Stimulated activated CD8-positive, alpha-beta memory T cell treated with anti-CD3 and anti-CD28 coated beads, Interleukin-7, amount 100 ng/mL, for 4 hours (primary cell): ENCODE data around the gene ZFHX3.
A peak's percentile ranks its signal among the peaks of the same experiment; 100 is the strongest.

Experiments used
- DNase-seq, 2 donors: peaks; one replicate each; pipeline ENCODE4 v3.0.0-alpha.2; 2020; ENCODE audit warnings: low read depth in 2 of 2

The ZFHX3 gene

DNA sequence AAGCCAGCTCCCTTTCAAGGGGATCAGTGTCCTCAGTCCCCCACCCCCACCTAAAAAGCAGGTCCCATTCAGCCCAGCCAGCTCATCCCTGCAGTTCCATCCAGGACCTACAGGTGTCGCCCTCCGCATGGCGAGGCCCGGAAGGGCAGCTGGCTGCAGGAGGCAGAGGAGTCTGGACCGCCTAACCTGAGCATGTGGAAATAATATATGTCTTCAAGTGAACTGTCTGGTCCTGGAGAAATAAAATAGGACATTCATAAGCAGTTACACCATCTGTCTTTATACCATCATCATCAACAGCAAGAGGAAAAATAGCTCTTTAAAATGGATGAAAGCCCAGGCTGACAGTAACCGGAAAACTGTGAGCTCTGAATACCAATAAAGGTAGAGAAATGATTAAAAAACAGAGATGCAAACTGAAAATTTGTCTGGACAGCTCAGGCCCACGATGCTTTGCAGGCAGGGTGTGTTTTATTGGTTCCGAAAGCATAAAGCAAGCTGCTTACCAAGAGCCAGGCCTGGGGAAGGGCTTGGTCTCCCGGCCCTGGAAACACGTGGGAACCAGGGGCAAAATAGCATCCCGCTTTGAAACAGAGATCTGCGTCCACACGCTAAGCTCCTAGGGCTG is 215.2 kb downstream of the ZFHX3 start:
- peak; percentile 25 to 29 for DNase-seq

DNA sequence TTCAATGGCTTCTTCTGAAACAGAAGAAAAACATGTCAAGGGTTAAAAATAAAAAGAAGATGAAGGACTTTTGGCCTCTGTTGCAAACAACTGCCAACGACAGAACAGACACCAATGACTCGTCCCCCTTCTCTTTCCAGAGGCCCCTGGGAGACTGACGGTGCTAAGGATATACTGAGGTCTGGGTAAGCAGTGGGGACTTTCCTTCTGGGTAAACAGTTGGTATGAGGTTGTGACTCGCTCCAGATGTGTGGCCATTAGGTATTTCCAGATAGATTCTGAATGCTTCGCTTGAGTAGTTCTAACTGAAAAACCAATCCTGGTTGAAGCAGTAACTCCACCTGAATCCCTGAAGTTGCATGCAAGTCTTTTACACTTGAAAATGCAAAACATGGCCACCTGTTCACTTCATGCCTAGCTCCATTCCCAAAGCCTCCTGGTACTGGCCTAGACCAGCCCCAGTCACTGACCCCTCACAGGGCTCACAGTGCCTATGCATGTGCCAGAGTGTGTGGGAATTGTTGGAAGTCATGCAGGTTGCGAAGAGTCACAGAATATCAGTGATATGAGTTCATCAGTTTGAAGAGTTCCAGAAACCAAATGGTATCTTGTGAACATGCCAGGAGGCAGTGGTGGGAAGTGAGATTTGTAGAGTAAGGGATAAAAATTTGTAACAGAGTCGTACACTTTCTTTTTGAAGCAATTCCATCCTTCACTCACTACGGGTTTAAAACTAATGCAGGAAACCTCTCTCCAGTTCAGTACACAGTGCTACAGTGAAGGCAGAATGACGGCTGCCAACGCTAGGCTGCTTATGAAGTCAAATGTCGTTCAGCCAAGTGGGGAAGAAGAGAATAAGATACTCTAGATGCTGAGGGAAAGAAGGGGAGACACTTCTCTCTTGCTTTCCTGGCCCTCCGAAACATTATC is 217.8 kb downstream of the ZFHX3 start:
- no peak for DNase-seq

DNA sequence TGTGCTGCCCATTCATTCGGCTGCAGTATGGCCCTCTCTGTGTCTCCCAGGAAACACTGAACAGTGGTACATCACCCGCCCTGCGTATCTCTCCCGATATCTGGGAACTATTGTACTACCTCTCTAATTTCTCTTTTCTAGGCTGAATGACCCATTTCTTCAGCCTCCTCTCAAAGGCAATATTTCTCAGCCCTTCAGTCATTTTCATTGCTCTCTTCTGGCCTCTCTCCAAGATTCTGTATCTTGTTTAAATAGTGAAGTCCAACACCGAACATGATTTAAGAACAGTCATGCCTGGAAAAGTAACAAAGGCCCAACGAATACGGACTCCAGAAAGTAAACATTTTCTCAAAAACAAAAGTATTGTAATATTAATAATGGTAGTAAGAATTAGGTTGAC is 220.1 kb downstream of the ZFHX3 start:
- no peak for DNase-seq

DNA sequence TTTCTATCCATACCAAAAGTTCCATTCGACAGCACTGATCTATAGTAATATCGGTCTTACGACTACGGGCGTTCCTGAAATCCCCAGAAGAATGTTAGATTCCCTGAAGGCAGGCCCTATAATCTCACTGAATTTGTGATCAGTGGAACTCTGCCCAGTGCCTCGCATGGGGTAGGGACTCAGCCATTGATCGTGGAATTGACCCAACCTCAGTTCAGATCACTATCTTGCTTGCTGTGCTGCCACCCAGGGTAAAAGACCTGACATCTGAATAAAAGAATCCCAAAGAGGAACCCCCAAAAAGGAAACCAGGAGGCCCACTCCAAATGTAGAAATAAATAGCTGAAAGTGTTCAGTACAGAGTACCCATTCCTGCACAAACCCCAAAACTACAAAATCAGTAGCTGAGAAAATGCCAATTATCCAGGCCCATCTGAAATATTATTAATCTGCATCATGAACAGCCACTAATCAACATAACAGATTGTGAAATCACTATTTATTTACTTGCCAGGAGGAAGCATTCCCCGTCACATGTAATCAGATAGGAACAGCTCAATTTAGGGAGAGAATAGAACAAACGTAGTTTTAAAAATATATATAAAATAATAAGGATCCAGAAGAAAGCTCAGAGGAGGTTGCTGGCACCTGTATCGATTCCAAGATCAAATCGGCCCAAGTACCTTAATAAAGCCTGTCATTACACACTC is 221.9 kb downstream of the ZFHX3 start:
- DNase-seq: no peak

DNA sequence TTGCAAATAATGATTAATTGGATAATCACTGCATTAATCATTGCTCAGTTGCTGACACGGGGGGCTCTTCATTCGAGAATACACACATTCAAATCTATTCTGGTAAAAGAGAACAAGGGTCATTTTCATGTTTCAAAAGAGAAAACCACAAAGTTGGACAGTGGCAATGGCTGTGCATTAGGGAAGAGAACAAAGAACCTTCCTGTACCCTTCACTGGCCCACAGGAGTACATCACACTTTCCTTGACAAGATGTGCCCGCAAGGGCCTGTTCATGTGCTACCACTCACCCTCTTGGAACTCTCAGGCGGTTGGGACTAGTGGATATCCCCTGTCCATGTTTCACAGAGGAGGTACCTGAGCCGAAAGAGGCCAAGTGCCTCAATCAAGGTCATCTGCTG is 223.2 kb downstream of the ZFHX3 start:
- no peak for DNase-seq

DNA sequence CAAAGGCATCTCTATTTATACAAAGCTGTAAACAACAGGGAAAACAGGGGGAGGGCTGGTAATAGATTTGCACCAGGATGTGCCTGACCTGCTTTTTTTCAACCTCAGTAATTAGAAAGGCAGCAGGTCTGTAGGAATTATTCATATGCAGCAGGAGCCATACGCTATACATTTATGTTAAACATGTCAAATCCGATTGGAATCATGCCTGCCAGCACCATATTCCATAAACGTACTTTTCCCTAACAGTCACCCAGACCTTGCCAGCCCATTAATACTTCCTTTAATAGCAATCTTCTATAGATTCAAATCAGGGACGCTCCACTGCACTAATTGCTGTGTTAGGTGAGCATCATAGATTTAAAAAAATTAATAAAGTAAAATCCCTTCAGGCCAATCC is 223.9 kb downstream of the ZFHX3 start:
- no peak for DNase-seq

DNA sequence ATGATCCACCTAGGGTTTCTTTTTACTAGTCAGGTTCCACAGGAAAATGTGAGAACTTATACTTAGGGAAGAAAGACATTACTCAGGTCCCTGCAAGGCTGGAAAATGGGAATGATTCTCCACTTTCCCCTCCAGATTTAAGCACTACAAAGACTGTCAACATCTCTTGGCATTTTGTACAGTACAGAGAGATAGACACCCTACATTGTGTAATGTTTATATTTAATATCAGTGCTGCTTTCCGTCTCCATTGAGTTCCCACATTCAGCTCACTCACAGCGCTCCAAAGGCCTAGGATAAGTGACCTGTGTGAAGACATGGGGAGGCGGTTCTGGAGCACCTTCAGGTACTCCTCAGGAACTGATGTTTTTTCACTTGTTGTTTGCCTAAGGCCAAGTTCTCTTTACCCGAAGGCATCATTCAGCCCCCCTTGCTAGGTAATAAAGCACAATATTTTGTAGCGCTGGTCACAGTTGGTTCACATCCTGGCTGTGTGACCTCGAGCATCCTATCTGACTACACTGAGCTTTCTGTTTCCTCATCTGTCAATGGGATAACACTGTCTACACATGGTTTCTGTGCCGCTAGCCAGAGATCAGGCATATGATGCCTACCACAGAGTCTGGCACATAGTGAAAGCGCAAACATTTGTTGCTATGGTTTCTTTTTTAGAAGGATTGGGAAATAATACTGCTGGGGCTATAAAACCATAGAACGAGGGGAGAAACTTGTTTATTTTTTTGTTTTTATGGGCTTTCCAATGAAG is 226.6 kb downstream of the ZFHX3 start:
- DNase-seq: no peak

DNA sequence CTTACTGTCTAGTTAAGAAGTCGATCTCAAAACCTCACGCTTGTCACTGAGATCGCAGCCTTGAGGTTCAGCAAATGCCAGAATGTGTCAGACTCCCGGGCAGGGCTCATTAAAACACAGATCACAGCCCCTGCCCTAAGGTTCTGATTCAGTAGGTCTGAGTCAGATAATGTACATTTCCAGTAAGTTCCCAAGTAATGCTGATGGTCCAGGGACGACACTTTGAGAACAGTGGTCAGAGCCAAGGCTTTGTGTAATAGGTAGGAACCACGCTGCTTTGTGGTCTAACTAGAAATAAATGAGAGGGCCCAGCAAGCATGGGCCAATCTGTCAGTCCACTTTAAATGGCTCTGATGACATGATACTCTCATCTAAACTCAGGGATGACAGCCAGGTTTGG is 228.6 kb downstream of the ZFHX3 start:
- DNase-seq: no peak

DNA sequence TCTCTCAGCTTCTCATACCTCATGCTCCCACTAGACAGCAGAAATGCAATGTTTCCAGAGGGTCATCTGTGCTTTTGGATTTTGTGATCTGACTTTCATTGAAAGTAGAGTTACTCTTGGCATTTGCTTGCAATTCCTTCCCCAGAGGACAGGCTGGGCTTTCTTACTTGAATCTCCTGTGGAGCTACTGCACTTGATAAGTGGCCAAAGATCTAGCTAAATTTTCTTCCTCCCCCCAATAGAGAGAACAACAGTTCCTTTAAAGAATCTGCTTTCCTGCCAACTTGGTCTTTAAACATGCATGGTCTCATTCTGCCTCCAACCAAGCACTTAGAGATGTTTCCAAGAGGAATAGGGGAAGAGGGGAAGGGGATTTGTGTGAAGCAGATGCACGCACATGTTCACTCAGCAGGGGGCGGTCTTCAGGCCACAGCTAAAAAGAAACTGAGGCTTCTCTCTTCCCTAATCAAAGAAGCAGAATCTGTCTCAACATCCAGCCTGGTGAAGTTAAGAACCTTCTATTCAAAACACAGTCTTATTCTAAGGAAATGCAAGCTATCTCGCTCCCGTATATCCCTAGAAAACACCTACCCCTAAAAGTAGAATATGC is 229.6 kb downstream of the ZFHX3 start:
- no peak for DNase-seq

DNA sequence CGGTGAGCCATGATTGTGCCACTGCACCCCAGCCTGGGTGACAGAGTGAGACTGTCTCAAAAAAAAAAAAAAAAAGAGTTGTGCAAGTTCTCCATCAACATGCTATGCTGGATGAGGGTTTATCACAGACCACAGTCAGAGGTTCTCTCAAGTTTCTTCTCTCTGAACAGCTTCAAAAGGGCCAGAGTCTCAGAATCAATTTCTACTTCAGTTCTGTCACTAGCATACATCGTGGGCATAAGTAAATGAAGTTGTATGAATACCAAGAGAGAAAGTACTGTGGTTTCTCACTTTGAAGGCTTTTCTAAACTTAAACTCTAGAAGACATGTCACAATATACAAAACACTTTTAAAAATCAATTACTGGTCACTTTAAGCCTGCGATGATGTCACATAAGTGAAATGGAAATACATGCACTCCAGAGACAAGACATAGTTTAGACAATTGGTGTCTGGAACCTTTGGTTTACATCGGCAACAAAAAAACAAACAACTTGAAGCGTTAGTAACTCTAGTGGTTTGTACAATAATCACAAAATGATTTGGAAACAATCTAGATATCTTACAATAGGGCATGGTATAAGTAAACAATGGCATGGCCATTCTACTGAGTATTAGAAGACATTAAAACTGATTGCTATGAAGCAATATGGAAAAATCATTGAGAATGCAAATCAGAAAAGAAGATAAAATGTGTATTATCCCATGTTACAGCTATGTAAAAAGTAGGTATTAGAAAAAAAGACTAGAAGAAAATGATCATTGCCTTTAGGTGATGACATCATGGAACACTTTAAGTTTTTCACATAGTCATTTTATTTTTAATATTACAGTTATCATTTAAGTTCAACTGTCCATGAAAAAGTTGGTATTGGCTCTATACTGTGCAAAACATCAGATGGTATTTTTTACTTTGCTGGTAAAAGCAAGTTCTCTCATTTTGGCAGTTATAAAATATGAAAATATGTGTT is 232.3 kb downstream of the ZFHX3 start:
- no peak for DNase-seq

DNA sequence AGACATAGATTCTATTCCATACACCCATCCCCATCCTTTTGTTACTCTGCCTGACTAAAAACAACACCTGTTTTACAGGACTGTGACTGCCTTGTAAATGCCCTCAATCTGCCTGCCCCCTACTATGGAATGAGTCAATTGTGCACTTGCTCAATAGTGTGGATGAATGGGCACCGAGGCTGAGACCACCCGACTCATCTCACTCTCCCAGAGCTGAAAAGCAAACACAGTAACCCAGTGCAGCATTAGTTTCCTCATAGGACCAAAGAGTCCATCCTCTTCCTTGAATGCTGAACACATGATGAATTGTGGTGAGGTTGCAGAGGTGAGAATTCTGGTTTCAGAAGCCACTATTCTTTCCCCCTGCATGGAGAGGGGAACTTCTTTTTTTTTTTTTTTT is 233.7 kb downstream of the ZFHX3 start:
- DNase-seq: no peak

DNA sequence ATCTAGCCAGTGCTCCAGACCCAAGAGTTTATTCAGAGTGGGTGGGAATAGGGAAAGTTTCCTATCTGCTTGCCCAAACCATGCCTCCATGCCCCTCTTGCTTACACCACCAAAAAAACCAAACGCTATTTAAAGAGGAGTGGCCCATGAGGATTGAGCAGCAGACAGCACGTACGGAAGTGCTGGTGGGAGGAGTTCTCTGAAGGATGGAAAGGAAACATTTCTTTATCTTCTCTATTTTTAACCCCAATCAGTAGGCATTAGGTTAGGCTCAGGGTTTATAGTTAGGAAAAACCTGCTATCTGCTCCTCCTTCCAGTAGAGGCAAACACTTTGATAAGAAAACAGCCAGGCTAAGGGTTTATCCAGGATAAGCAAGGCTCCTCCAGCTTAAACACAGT is 235.3 kb downstream of the ZFHX3 start:
- DNase-seq: no peak

DNA sequence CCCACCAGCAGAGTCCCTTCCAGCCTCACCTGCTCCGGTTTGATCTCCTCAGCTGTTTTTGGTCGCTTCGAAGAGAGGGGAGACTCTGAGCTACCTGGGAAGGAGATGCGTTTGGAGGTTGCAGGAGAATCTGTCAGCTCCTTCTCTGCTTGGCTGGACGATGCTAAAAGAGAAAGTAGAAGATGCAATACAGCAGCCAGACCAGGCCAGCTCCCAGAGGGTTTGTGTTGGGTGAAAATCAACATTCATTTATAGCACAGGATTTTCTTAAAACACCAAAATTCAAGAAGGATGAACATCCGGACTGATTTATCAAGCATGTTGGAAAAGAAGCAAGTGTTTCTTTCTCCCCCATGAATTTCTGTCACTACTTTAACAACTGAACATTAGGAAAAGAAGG is 236.1 kb downstream of the ZFHX3 start:
- no peak for DNase-seq

DNA sequence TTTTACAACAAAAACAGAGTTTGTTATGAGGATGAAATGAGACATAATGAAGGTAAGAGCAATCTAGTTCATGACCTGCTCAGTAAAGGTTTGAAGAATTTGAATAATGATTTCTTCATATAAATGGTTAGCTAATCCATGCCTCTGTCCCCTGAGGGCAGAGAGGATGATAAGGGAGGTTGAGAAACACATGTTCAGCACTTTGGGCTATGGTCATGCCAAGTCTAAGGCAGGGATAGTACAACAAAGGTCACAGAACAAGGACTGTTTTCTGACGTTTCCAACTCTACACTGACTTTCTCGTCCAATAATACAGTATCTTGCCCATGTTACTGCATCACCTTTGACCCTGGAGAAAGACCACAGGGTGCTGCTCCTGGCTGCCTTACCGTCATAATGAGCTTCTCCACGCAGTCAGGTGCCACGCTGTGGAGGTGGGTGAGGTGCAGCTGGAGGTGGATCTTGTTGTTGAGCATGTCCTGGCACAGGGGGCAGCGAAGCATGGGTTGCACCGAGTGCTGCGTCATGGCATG is 236.7 kb downstream of the ZFHX3 start:
- DNase-seq: no peak

DNA sequence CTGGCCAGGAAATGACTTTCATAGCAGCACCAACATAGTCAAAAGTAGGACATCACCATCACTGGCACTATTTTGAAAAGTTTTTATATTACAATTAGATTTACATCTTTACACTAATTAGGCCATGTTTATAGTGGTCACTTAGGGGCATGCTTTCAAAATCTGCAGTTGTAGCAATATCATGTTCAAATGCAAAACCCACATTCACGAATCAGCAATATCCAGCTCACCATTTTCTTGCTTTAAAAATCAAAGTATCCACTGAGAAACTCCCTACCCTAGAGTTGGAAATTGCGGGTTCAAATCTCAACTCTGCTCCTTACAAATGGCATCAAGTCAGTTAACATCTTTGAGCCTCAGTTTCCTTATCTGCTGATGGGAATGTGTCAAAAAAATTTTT is 237.4 kb downstream of the ZFHX3 start:
- DNase-seq: no peak

DNA sequence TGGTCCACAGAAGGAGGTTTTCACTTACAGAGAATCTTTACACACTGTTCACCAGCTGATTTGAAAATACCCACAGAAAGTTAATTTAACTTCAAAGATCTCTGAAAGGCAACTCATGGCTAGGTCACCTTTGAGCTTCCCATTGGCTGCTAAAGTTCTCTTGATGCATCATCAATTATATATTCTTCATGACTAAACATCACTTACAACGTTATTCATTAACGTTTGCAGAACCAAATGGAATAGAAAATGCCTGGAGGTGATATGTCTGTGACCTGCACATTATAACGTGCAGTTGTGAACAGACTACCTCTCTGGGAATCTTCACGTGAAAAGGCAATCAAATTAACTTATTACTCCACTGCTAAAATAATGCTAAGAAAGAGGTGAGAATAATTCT is 238.5 kb downstream of the ZFHX3 start:
- no peak for DNase-seq

DNA sequence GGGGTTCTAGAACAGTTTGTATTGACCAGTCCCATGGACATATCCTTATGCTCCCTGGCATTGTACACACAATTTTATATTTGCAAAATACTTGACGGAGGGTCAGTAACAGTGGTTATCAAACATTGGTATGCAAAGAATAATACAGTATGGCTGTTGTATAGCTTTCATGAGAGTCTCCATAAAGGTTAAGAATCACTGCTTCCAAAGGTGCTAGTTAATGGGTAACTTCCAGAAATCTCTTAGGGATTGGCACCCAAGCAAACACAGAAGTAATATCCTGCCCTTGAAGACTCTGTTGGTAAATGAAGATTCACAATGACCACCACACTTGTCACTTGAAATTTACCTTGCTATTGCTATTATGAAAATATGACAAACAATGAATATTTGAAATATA is 239.2 kb downstream of the ZFHX3 start:
- DNase-seq: no peak

DNA sequence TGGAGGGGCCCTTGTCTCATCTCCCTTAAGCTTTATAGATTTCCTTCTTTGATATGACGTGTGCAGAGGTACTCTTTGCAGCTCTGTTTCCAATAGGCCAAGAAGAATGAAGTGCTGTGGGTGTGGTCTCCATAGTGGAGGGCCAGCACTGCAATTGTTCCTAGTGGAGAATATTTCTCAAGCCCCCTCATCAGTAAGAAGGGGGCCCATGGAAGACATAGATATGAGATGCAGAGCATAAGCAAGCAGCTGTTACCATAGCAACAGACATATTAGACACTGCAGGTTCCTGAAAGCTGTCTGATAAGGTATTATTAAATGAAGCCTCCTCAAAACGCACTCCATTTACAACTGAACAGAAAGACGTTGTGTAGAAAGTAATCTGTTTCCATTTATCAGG is 240.7 kb downstream of the ZFHX3 start:
- DNase-seq: no peak

DNA sequence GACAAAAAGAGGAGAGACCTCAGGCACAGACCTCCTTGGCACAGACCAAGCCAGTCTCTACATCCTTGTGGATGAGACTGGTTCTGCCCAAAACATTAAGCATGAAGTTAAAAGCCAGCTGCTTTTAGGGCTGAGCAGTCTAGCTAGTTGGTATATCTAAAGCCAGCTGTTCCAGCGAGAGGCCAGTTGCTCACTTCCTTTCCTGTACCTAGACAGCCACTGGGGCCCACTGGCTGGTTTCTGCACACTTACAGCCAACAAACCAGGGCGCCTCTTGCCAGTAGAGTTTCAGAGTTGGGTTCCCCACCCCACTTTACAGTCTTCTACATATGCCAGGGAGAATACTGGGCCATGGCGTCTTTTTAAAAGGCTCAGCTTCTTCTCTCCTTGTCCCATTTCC is 242.4 kb downstream of the ZFHX3 start:
- DNase-seq: no peak

DNA sequence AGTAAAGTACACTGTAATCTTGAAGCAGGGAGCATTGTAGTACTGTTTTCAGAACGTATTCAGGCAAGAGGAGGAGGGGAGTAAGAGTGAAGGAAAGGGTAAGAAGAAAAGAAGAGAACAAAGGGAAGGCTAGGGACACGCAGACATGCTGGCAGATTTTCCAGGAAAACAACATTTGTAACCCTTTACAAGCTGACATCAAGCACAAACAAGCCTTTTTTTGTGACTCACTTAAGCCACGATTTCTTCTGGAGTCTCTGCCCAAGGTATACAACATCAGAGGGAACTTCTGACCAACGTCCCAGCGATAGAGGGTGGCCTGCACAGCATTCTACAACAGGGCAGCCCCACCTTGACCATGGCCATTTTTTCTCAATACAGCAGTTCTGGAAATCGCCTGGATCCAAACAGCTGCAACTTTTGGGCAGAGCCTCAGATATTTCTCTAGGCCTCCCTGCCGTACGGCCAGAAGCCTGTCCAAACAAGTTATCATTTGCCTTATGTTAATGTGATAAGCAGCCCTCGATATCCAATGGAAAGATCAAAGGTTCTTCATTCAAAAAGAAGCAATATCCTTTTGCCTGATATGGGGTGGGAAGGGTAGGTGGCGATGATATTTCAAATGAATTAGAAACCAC is 247.3 kb downstream of the ZFHX3 start:
- no peak for DNase-seq
